Loucy (cell line): ENCODE results near the gene HSD17B4.

Experiments
- EZH2phosphoT487 ChIP-seq: fragments of 200-600 bp; IDR thresholded peaks from 2 replicates; pipeline ENCODE4 v1.6.1; 2018; ENCODE audit warnings: antibody characterized with exemption, mild to moderate bottlenecking, moderate library complexity, borderline replicate concordance
- TF ChIP-seq, protein P1 (sequence below): fragments of 200-600 bp; sonication (generic); conservative IDR thresholded peaks from 2 replicates; pipeline ENCODE4 v1.5.1; 2014; ENCODE audit warnings: mild to moderate bottlenecking, antibody characterized with exemption, low read length

DNA sequence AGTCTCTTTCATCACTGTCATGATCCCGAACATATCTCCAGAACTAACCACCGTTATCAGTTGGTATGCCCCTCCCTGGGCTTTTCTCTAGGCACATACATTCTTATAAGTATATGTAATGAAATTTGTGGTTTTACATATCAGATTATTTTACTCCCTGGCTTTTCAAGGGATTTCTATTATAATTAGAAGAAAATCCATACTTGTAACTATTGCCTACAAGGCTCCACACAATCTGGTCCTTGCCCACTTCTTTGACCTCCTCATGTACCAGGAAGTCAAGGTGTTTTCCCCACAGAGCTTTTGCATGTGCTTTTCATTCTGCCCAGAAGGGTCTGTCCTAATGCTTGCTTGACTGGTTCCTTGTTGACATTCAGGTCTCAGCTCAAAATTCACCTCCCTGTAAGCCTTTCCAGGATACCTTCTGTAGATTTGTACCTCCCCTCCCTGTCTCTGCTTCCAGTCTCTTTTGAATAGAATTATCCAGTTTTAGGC is 33.6 kb upstream of the HSD17B4 start:
- TF ChIP-seq, protein P1, sequence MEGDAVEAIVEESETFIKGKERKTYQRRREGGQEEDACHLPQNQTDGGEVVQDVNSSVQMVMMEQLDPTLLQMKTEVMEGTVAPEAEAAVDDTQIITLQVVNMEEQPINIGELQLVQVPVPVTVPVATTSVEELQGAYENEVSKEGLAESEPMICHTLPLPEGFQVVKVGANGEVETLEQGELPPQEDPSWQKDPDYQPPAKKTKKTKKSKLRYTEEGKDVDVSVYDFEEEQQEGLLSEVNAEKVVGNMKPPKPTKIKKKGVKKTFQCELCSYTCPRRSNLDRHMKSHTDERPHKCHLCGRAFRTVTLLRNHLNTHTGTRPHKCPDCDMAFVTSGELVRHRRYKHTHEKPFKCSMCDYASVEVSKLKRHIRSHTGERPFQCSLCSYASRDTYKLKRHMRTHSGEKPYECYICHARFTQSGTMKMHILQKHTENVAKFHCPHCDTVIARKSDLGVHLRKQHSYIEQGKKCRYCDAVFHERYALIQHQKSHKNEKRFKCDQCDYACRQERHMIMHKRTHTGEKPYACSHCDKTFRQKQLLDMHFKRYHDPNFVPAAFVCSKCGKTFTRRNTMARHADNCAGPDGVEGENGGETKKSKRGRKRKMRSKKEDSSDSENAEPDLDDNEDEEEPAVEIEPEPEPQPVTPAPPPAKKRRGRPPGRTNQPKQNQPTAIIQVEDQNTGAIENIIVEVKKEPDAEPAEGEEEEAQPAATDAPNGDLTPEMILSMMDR: no peak
- TF ChIP-seq EZH2phosphoT487: no peak
